ENCODE data around the gene UBE2E3. TPM values are rescaled to one million over a fixed set of nuclear protein-coding genes. Genes with fewer than 3 reads are reported as not detected.
"Not testable (repeated sequence)": the region's sequence is repeated elsewhere in the genome, so short reads cannot be mapped to it uniquely, and the experiment has no call there.

The UBE2E3 gene
- 26.8 and 172 TPM in 2 replicates for total RNA-seq (ENCODE audit: low replicate concordance)

DNA sequence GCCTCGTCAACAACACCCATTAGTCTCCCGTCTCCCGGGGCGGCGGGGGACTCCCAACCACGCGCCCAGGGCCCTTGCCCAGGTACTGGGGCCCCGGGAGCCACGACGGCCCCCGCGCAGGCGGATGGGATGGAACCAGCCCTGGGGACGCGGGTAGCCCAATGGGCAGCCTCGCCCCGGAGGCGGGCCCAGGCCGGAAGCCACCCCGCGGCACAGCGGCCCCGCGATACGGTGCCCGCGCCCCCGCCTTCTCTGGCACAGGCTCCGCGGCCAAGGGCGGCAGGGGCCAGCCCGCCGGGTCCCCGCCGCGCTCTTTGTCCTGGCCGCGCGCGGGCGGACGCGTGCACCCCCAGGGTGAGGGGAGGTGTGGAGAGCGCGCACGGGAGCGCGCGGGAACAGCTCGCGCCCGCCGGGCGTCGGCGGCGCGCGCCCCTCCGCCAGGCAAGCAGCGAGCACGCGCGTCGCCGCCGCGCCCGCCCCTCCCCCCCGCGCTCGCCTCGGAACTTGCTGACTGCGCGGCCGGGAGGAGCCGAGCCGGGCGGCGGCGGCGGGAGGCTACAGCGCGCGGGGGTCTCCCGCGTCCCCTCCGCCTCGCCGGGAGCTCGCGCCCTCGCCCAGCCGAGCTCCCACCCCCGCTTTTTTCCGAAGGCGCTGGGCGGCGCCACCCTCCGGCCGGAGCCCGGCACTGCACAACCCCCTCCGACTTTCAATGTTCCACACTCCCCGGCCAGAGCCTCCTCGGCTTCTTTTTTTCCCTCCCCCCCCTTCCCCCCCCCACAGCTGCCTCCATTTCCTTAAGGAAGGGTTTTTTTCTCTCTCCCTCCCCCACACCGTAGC is at the start of gene UBE2E3:
UBE2E3 (plus strand) TSS at position 500 of the 837 bp plus-strand sequence. CDS start 1,438 bp downstream, outside the sequence.
- peak within 1 kb of the TSS; percentile 84 for H3K4me3 ChIP-seq (ENCODE audit: low read depth, low read length)
- peak; percentile 78 for DNase-seq (ENCODE audit: low read depth)
- TF ChIP-seq, protein P1, sequence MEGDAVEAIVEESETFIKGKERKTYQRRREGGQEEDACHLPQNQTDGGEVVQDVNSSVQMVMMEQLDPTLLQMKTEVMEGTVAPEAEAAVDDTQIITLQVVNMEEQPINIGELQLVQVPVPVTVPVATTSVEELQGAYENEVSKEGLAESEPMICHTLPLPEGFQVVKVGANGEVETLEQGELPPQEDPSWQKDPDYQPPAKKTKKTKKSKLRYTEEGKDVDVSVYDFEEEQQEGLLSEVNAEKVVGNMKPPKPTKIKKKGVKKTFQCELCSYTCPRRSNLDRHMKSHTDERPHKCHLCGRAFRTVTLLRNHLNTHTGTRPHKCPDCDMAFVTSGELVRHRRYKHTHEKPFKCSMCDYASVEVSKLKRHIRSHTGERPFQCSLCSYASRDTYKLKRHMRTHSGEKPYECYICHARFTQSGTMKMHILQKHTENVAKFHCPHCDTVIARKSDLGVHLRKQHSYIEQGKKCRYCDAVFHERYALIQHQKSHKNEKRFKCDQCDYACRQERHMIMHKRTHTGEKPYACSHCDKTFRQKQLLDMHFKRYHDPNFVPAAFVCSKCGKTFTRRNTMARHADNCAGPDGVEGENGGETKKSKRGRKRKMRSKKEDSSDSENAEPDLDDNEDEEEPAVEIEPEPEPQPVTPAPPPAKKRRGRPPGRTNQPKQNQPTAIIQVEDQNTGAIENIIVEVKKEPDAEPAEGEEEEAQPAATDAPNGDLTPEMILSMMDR (IDR thresholded peaks at IDR 0.05; ENCODE audit: insufficient read depth, low read length), result peak; percentile 81

DNA sequence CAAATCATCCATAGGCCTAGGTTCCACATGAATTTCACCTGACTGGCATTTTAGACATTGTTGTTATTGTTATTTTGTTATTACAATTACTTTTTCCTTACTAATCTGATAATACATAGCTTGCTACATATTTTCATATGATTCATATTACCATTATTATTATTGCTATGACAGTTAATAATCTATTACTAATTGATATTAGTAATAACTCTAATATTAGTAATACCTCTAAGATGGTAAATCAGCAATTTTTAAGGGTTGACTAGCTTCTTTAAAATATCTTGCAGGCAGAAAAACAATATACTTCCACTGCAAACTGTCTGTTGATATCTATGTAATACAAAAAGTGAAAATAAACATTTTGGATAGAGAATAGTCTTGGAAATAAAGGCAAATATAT is 48.6 kb upstream of the UBE2E3 start:
- TF ChIP-seq, protein P1 (IDR thresholded peaks at IDR 0.05; ENCODE audit: insufficient read depth, low read length), result no peak
- no peak for DNase-seq (ENCODE audit: low read depth)
- no peak overlapping the region for H3K4me3 ChIP-seq (ENCODE audit: low read depth, low read length)

DNA sequence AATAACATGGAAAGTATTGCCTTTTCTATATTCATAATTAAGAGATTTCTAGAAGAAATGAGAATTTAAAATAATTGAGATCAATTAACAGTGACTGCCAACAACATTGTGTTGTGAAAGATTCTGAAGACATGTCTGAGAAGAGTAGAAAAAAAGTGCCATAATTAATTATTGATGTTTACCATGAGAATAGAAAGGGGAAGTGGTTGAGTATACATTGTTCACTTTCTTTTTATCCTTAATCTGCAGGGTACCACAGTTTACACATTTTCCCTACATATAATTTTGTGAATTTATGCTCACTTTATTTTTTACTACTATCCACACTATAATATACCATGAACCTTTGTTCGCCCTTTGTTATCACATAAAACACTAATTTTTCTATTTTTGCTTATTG is 47.1 kb upstream of the UBE2E3 start:
- no peak overlapping the region for H3K4me3 ChIP-seq (ENCODE audit: low read depth, low read length)
- DNase-seq (ENCODE audit: low read depth), result no peak
- TF ChIP-seq, protein P1 (IDR thresholded peaks at IDR 0.05; ENCODE audit: insufficient read depth, low read length), result no peak

DNA sequence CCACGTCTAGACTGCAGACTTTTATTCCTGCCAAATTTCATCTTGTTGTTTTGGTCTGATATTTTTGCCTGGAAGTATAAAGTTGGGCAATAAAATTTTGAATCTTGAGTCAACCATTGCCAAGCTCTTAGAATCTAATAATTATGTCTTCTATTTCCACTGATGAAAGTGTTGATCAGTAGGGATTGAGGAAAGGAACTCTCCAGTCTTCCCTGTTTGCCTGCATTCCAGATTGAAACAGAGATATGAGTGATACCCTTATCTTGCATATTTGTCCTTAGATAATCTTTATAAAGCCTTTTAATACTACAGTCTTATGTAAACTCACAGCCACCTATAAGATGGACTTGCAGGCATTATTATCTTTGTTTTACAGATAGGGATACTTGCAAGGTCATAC is 45.5 kb upstream of the UBE2E3 start:
- TF ChIP-seq, protein P1 (IDR thresholded peaks at IDR 0.05; ENCODE audit: insufficient read depth, low read length), result no peak
- DNase-seq (ENCODE audit: low read depth), result no peak
- no peak overlapping the region for H3K4me3 ChIP-seq (ENCODE audit: low read depth, low read length)

DNA sequence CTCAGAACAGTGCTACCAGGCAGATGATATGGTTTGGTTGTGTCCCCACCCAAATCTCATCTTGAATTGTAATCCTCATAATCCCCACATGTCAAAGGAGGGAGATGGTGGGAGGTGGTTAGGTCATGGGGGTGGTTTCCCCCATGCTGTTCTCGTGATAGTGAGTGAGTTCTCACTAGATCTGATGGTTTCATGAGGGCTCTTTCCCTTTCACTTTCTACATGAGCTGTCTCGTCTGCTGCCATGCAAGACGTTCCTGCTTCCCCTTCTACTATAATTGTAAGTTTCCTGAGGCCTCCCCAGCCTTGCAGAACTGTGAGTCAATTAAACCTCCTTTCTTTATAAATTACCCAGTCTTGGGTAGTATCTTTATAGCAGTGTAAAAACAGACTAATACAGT is 42.9 kb upstream of the UBE2E3 start:
- not testable (repeated sequence) for DNase-seq (ENCODE audit: low read depth); H3K4me3 ChIP-seq (ENCODE audit: low read depth, low read length)

DNA sequence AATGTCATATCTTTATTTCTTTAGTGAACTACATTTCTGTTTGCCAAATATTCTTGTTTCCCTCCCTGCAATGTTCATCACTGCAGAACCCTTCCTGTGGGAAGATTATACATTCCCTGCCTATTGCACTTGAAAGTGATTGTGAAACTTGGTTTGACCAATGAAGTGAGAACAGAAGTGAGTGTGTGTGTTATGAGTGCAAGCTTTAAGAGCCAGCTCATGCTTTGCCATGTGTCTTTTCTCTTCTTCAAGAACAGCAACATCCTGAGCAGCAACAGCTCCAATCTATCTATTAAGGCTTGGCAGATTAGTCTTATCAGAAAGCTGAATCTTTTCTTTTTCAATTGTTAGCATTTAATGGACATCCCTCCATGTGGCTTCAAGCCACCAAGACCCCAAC is 42.0 kb upstream of the UBE2E3 start:
- DNase-seq (ENCODE audit: low read depth), result peak; percentile 78
- TF ChIP-seq, protein P1 (IDR thresholded peaks at IDR 0.05; ENCODE audit: insufficient read depth, low read length), result no peak
- no peak overlapping the region for H3K4me3 ChIP-seq (ENCODE audit: low read depth, low read length)

DNA sequence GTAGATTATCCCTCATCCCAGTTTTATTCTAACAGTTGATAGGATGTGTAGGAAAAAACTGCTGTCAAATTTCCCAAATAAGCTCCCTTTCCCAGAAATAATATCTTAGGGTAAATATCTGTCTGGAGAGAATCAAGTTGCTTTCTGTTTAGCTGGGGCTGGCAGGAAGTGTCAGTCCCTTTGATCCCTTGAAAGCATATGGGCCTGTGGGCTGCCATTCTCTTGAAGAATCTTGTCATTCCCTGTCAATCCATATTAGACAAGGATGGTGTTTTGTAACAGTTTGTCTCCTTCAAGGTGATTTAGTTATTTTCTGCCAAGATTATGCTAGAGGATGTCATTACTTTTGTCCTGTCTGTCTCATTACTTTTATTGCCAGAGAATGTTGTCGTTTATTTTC is 37.1 kb upstream of the UBE2E3 start:
- H3K4me3 ChIP-seq (ENCODE audit: low read depth, low read length), result no peak overlapping the region
- TF ChIP-seq, protein P1 (IDR thresholded peaks at IDR 0.05; ENCODE audit: insufficient read depth, low read length), result no peak
- no peak for DNase-seq (ENCODE audit: low read depth)
